Tibial nerve (tissue), 3 donors: Measurements from ENCODE around the gene EVA1B.

Source experiments
- CTCF ChIP-seq, 5 experiments: fragments of 200-600 bp in 3 of 5; fragments of 450-650 bp in 2 of 5; sonication (generic) in 3 of 5; IDR thresholded peaks; one replicate each; pipeline ENCODE4 v1.5.1; 2016 to 2019; ENCODE audit warnings: antibody characterized with exemption in 5 of 5, mild to moderate bottlenecking in 3 of 5, moderate library complexity in 2 of 5
- POLR2A ChIP-seq, 2 donors: fragments of 450-650 bp; IDR thresholded peaks; one replicate each; pipeline ENCODE4 v1.6.1; 2017; ENCODE audit warnings: antibody characterized with exemption in 2 of 2, mild to moderate bottlenecking in 2 of 2, moderate library complexity in 2 of 2

GRCh38 chr1:36300526-36300925 is 22.9 kb downstream of the EVA1B start:
- TF ChIP-seq CTCF (IDR thresholded peaks at IDR 0.05) (no peak), POLR2A (IDR thresholded peaks at IDR 0.05) (no peak)
